Lower leg skin (tissue), 3 donors: ENCODE measurements around the gene TM4SF18.

ENCODE experiments used
- POLR2A ChIP-seq, 2 donors: fragments of 450-650 bp; IDR thresholded peaks; one replicate each; pipeline ENCODE4 v1.6.1; 2016 to 2017; ENCODE audit warnings: antibody characterized with exemption in 2 of 2, mild to moderate bottlenecking in 1 of 2, moderate library complexity in 1 of 2
- TF ChIP-seq, protein P1 (sequence below), 3 donors: fragments of 450-650 bp; IDR thresholded peaks; one replicate each; pipeline ENCODE4 v1.5.1; 2016; ENCODE audit warnings: antibody characterized with exemption in 3 of 3, mild to moderate bottlenecking in 3 of 3, moderate library complexity in 2 of 3

DNA sequence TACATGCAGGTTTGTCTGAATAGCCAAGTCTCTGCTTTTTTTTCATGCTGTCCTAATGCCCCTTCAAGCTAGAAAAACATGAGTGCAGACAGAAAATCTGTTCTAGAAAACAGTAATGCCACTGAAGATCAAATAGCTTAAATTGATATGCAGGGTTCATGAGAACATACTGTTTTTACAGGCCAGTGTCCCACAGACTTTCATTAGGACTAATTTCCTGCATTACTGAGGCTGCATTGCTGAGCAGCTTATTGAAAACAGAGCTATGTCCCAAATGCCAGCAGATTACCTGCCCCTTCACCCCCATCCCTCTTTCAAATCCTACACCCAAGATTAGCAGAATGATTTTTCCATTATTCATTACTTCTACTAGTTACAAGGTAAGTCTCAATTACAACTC is 665 bp downstream of the TM4SF18 start:
- TF ChIP-seq, protein P1, sequence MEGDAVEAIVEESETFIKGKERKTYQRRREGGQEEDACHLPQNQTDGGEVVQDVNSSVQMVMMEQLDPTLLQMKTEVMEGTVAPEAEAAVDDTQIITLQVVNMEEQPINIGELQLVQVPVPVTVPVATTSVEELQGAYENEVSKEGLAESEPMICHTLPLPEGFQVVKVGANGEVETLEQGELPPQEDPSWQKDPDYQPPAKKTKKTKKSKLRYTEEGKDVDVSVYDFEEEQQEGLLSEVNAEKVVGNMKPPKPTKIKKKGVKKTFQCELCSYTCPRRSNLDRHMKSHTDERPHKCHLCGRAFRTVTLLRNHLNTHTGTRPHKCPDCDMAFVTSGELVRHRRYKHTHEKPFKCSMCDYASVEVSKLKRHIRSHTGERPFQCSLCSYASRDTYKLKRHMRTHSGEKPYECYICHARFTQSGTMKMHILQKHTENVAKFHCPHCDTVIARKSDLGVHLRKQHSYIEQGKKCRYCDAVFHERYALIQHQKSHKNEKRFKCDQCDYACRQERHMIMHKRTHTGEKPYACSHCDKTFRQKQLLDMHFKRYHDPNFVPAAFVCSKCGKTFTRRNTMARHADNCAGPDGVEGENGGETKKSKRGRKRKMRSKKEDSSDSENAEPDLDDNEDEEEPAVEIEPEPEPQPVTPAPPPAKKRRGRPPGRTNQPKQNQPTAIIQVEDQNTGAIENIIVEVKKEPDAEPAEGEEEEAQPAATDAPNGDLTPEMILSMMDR (IDR thresholded peaks at IDR 0.05) = no peak
- no peak for TF ChIP-seq POLR2A (IDR thresholded peaks at IDR 0.05)
